Measurements from ENCODE around the gene PTPN2.
"Not testable (repeated sequence)": the region's sequence is repeated elsewhere in the genome, so short reads cannot be mapped to it uniquely, and the experiment has no call there.

The PTPN2 gene

GRCh38 chr18:12880541-12880910 lies 3.5 kb downstream of the PTPN2 start:
- Histone ChIP-seq H3K9ac (ENCODE audit: low read depth, low read length, poor library complexity) (no peak overlapping the region), H3K23ac (ENCODE audit: low read depth, low read length, poor library complexity) (no peak overlapping the region), H3K4ac (ENCODE audit: low read length) (no peak overlapping the region), H2BK12ac (ENCODE audit: low read length) (no peak overlapping the region), H3K27me3 (ENCODE audit: control insufficient read depth in 3 of 3, insufficient read depth in 3 of 3, low read depth in 1 of 3, low read length in 3 of 3) (no peaks in the 10 kb centered on the region), H3K4me1 (ENCODE audit: control insufficient read depth in 2 of 2, insufficient read depth in 1 of 2, low read depth in 1 of 2, low read length in 2 of 2) (peaks cover 8 to 12% of the 10 kb centered on the region in 2 donors), H2BK15ac (ENCODE audit: low read length) (no peak overlapping the region), H3K9me3 (replicated peaks in 1 of 2; ENCODE audit: control insufficient read depth in 2 of 2, insufficient read depth in 1 of 2, low read depth in 1 of 2, low read length in 2 of 2) (peaks cover 0 to 8% of the 10 kb centered on the region in 2 donors), H4K91ac (ENCODE audit: low read depth, low read length, poor library complexity) (no peak overlapping the region), H2AK5ac (ENCODE audit: low read depth, low read length) (no peak overlapping the region), H2BK120ac (ENCODE audit: low read depth, low read length) (no peak overlapping the region), H2AFZ (ENCODE audit: low read length) (no peak overlapping the region), H3K27ac (replicated peaks; ENCODE audit: low read length) (no peak overlapping the region), H3K36me3 (replicated peaks in 1 of 2; ENCODE audit: control insufficient read depth in 2 of 2, insufficient read depth in 2 of 2, low read length in 2 of 2) (no peaks in the 10 kb centered on the region), H3K14ac (ENCODE audit: low read length) (no peak overlapping the region), H3K18ac (ENCODE audit: low read length) (no peak overlapping the region), H2BK5ac (ENCODE audit: low read length) (no peak overlapping the region), H3K79me1 (ENCODE audit: low read depth, low read length) (peaks cover 8% of the 10 kb centered on the region), H3K4me2 (ENCODE audit: insufficient read depth, low read length, poor library complexity, severe bottlenecking) (no peak overlapping the region), H3K4me3 (ENCODE audit: low read length in 2 of 2) (no peak overlapping the region), H4K8ac (ENCODE audit: low read depth, low read length) (no peak overlapping the region)
- 100% methylated on average over 1 of the region's 2 CpGs; no CpG with 5 or more reads in 1 of the 2 donors for WGBS, 2 donors (ENCODE audit: extremely low coverage in 2 of 2, insufficient read length in 2 of 2, insufficient replicate concordance in 1 of 2)
- no peak for DNase-seq (ENCODE audit: low spot score)

GRCh38 chr18:12879840-12880540 lies 4.0 kb downstream of the PTPN2 start:
- no peaks in the 10 kb centered on the region for H3K27me3 ChIP-seq (ENCODE audit: control insufficient read depth in 3 of 3, insufficient read depth in 3 of 3, low read depth in 1 of 3, low read length in 3 of 3)
- no peak for DNase-seq (ENCODE audit: low spot score)
- no peak overlapping the region for H3K23ac ChIP-seq (ENCODE audit: low read depth, low read length, poor library complexity)
- peaks cover 8% of the 10 kb centered on the region for H3K79me1 ChIP-seq (ENCODE audit: low read depth, low read length)
- no peak overlapping the region for H4K8ac ChIP-seq (ENCODE audit: low read depth, low read length)
- no peak overlapping the region for H2AK5ac ChIP-seq (ENCODE audit: low read depth, low read length)
- no peak overlapping the region for H2BK120ac ChIP-seq (ENCODE audit: low read depth, low read length)
- no peak overlapping the region for H3K4ac ChIP-seq (ENCODE audit: low read length)
- H3K9me3 ChIP-seq (replicated peaks in 1 of 2; ENCODE audit: control insufficient read depth in 2 of 2, insufficient read depth in 1 of 2, low read depth in 1 of 2, low read length in 2 of 2) = peaks cover 0 to 8% of the 10 kb centered on the region in 2 donors
- H4K91ac ChIP-seq (ENCODE audit: low read depth, low read length, poor library complexity) = no peak overlapping the region
- H3K4me3 ChIP-seq (ENCODE audit: low read length in 2 of 2) = no peak overlapping the region
- H3K4me2 ChIP-seq (ENCODE audit: insufficient read depth, low read length, poor library complexity, severe bottlenecking) = no peak overlapping the region
- no peak overlapping the region for H2BK5ac ChIP-seq (ENCODE audit: low read length)
- H3K9ac ChIP-seq (ENCODE audit: low read depth, low read length, poor library complexity) = no peak overlapping the region
- no peak overlapping the region for H2BK15ac ChIP-seq (ENCODE audit: low read length)
- WGBS, 2 donors (ENCODE audit: extremely low coverage in 2 of 2, insufficient read length in 2 of 2, insufficient replicate concordance in 1 of 2) = no CpG with 5 or more reads among the region's 8 CpGs
- no peak overlapping the region for H3K18ac ChIP-seq (ENCODE audit: low read length)
- peaks cover 8 to 12% of the 10 kb centered on the region in 2 donors for H3K4me1 ChIP-seq (ENCODE audit: control insufficient read depth in 2 of 2, insufficient read depth in 1 of 2, low read depth in 1 of 2, low read length in 2 of 2)
- H3K14ac ChIP-seq (ENCODE audit: low read length) = no peak overlapping the region
- H2AFZ ChIP-seq (ENCODE audit: low read length) = no peak overlapping the region
- no peak overlapping the region for H3K27ac ChIP-seq (replicated peaks; ENCODE audit: low read length)
- H3K36me3 ChIP-seq (replicated peaks in 1 of 2; ENCODE audit: control insufficient read depth in 2 of 2, insufficient read depth in 2 of 2, low read length in 2 of 2) = no peaks in the 10 kb centered on the region
- H2BK12ac ChIP-seq (ENCODE audit: low read length) = no peak overlapping the region

- H2AFZ ChIP-seq (ENCODE audit: low read length) = not testable (repeated sequence)
These were observed 9.0 kb downstream of the PTPN2 start for GRCh38 chr18:12874992-12875391.

DNA sequence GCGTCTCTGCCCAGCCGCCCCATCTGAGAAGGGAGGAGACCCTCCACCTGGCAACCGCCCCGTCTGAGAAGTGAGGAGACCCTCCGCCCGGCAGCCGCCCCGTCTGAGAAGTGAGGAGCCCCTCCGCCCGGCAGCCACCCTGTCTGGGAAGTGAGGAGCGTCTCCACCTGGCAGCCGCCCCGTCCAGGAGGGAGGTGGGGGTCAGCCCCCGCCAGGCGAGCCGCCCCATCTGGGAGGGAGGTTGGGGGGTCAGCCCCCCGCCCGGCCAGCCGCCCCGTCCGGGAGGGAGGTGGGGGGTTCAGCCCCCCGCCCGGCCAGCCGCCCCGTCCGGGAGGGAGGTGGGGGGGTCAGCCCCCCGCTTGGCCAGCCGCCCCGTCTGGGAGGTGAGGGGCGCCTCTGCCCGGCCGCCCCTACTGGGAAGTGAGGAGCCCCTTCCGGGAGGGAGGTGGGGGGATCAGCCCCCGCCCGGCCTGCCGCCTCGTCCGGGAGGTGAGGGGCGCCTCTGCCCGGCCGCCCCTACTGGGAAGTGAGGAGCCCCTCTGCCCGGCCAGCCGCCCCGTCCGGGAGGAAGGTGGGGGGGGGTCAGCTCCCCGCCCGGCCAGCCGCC lies 10.0 kb downstream of the PTPN2 start:
- H2BK5ac ChIP-seq (ENCODE audit: low read length); H3K4ac ChIP-seq (ENCODE audit: low read length); H3K27me3 ChIP-seq (ENCODE audit: control insufficient read depth in 3 of 3, insufficient read depth in 3 of 3, low read depth in 1 of 3, low read length in 3 of 3); H2BK120ac ChIP-seq (ENCODE audit: low read depth, low read length); H4K8ac ChIP-seq (ENCODE audit: low read depth, low read length); H3K4me1 ChIP-seq (ENCODE audit: control insufficient read depth in 2 of 2, insufficient read depth in 1 of 2, low read depth in 1 of 2, low read length in 2 of 2); H4K91ac ChIP-seq (ENCODE audit: low read depth, low read length, poor library complexity); H3K9me3 ChIP-seq (replicated peaks in 1 of 2; ENCODE audit: control insufficient read depth in 2 of 2, insufficient read depth in 1 of 2, low read depth in 1 of 2, low read length in 2 of 2); H2BK12ac ChIP-seq (ENCODE audit: low read length); H3K79me1 ChIP-seq (ENCODE audit: low read depth, low read length); H2BK15ac ChIP-seq (ENCODE audit: low read length); H3K14ac ChIP-seq (ENCODE audit: low read length); H3K36me3 ChIP-seq (replicated peaks in 1 of 2; ENCODE audit: control insufficient read depth in 2 of 2, insufficient read depth in 2 of 2, low read length in 2 of 2); H3K27ac ChIP-seq (replicated peaks; ENCODE audit: low read length); H2AK5ac ChIP-seq (ENCODE audit: low read depth, low read length); DNase-seq (ENCODE audit: low spot score); H2AFZ ChIP-seq (ENCODE audit: low read length); H3K4me2 ChIP-seq (ENCODE audit: insufficient read depth, low read length, poor library complexity, severe bottlenecking); H3K9ac ChIP-seq (ENCODE audit: low read depth, low read length, poor library complexity); H3K18ac ChIP-seq (ENCODE audit: low read length); H3K4me3 ChIP-seq (ENCODE audit: low read length in 2 of 2); H3K23ac ChIP-seq (ENCODE audit: low read depth, low read length, poor library complexity): not testable (repeated sequence)
- WGBS, 2 donors (ENCODE audit: extremely low coverage in 2 of 2, insufficient read length in 2 of 2, insufficient replicate concordance in 1 of 2) = no CpG with 5 or more reads among the region's 48 CpGs

More at GRCh38 chr18:12874992-12875391, 9.0 kb downstream of the PTPN2 start:
- not testable (repeated sequence) for H3K4ac ChIP-seq (ENCODE audit: low read length); H2BK5ac ChIP-seq (ENCODE audit: low read length); H3K79me1 ChIP-seq (ENCODE audit: low read depth, low read length); H4K91ac ChIP-seq (ENCODE audit: low read depth, low read length, poor library complexity); H3K36me3 ChIP-seq (replicated peaks in 1 of 2; ENCODE audit: control insufficient read depth in 2 of 2, insufficient read depth in 2 of 2, low read length in 2 of 2); H3K9ac ChIP-seq (ENCODE audit: low read depth, low read length, poor library complexity); H3K27ac ChIP-seq (replicated peaks; ENCODE audit: low read length); H3K14ac ChIP-seq (ENCODE audit: low read length); H3K9me3 ChIP-seq (replicated peaks in 1 of 2; ENCODE audit: control insufficient read depth in 2 of 2, insufficient read depth in 1 of 2, low read depth in 1 of 2, low read length in 2 of 2); H3K18ac ChIP-seq (ENCODE audit: low read length); H2BK12ac ChIP-seq (ENCODE audit: low read length); H3K27me3 ChIP-seq (ENCODE audit: control insufficient read depth in 3 of 3, insufficient read depth in 3 of 3, low read depth in 1 of 3, low read length in 3 of 3); H4K8ac ChIP-seq (ENCODE audit: low read depth, low read length); H3K4me2 ChIP-seq (ENCODE audit: insufficient read depth, low read length, poor library complexity, severe bottlenecking); H3K4me1 ChIP-seq (ENCODE audit: control insufficient read depth in 2 of 2, insufficient read depth in 1 of 2, low read depth in 1 of 2, low read length in 2 of 2); H2BK120ac ChIP-seq (ENCODE audit: low read depth, low read length); H2BK15ac ChIP-seq (ENCODE audit: low read length); H3K4me3 ChIP-seq (ENCODE audit: low read length in 2 of 2); H2AK5ac ChIP-seq (ENCODE audit: low read depth, low read length); DNase-seq (ENCODE audit: low spot score); H3K23ac ChIP-seq (ENCODE audit: low read depth, low read length, poor library complexity)
- WGBS, 2 donors (ENCODE audit: extremely low coverage in 2 of 2, insufficient read length in 2 of 2, insufficient replicate concordance in 1 of 2) = no CpG with 5 or more reads among the region's 2 CpGs
